NB4 (cell line): Measurements from ENCODE around the gene ANKRD11.

Experiments
- DNase-seq: peaks from one replicate; pipeline ENCODE4 v3.0.0; 2010; ENCODE audit warnings: low read depth
- H3K4me3 ChIP-seq: one replicate; pipeline ENCODE4 v1.5.1; 2011; ENCODE audit warnings: mild to moderate bottlenecking, low read depth, low read length, moderate library complexity
- MYC ChIP-seq: IDR thresholded peaks from 2 replicates; pipeline ENCODE4 v1.6.1; 2011; ENCODE audit warnings: low read depth, low read length
- POLR2A ChIP-seq: IDR thresholded peaks from 2 replicates; pipeline ENCODE4 v1.6.1; 2011; ENCODE audit warnings: mild to moderate bottlenecking; ENCODE audit not compliant: insufficient read length; ENCODE audit errors: extremely low read depth
- TF ChIP-seq, protein P1 (sequence below): IDR thresholded peaks from one replicate; pipeline ENCODE4 v1.5.1; 2012; ENCODE audit warnings: low read depth, low read length
- TF ChIP-seq, protein P2 (sequence below): IDR thresholded peaks from 2 replicates; pipeline ENCODE4 v1.6.1; 2011; ENCODE audit warnings: low read depth, low read length

ANKRD11 gene

DNA sequence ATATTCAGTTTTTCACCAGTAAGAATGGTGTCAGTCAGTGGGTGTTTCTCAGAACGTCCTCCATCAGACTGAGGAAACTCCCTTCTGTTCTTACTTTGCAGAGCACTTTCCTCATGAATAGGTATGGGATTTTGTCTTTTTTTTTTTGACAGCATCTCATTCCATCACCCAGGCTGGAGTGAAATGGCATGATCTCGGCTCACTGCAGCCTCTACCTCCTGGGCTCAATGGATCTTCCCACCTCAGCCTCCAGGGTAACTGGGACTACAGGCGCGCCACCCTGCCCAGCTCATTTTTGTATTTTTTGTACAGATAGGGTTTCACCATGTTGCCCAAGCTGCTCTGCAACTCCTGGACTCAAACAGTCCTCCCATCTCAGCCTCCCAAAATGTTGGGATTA, 142.6 kb downstream of the ANKRD11 start:
- no peak for DNase-seq
- H3K4me3 ChIP-seq, result no peak overlapping the region
- no peak for TF ChIP-seq MYC
- TF ChIP-seq, protein P1, sequence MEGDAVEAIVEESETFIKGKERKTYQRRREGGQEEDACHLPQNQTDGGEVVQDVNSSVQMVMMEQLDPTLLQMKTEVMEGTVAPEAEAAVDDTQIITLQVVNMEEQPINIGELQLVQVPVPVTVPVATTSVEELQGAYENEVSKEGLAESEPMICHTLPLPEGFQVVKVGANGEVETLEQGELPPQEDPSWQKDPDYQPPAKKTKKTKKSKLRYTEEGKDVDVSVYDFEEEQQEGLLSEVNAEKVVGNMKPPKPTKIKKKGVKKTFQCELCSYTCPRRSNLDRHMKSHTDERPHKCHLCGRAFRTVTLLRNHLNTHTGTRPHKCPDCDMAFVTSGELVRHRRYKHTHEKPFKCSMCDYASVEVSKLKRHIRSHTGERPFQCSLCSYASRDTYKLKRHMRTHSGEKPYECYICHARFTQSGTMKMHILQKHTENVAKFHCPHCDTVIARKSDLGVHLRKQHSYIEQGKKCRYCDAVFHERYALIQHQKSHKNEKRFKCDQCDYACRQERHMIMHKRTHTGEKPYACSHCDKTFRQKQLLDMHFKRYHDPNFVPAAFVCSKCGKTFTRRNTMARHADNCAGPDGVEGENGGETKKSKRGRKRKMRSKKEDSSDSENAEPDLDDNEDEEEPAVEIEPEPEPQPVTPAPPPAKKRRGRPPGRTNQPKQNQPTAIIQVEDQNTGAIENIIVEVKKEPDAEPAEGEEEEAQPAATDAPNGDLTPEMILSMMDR, result no peak
- TF ChIP-seq POLR2A, result no peak
- TF ChIP-seq, protein P2, sequence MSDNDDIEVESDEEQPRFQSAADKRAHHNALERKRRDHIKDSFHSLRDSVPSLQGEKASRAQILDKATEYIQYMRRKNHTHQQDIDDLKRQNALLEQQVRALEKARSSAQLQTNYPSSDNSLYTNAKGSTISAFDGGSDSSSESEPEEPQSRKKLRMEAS, result no peak

DNA sequence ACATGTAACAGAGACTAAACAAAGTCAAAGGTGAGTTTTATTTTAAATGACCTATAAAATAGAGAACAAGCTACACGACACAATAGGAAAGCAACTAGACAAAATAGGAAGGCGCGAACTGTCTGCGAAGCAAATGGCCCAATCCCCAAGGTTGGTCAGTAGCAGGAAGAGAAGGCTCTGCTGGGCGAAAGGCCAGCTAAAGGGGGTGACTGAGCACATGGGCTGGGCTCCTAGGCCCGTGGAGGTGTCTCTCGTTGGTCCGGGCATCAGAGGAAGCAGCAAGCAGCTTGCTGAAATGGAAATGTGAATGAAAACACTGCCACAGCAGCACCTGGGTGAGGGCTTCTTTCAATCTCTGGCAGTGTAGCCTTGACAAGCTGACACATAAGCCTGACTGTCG, 143.5 kb downstream of the ANKRD11 start:
- H3K4me3 ChIP-seq, result no peak overlapping the region
- no peak for DNase-seq
- TF ChIP-seq, protein P2, result no peak
- TF ChIP-seq, protein P1, result no peak

DNA sequence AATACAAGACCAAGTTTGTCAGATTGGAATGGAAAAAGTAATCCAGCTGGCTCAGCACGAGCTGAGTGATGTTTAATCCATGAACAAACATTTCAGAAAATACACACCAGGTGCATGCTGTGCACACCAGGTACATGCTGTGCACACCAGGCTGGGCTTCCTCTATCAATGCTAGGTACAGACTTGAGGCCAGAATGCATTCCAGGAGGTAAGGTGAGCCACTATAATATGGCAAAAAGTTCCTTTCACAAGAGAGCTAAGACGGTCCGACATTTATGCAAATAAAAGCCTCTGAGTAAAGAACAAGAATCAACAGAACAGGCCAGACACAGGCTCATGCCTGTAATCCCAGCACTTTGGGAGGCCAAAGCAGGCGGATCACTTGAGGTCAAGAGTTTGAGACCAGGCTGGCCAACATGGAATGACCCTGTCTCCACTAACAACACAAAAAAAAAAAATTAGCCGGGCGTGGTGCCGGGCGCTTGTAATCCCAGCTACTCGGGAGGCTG, 144.7 kb downstream of the ANKRD11 start:
- TF ChIP-seq, protein P1, result no peak
- no peak for DNase-seq
- H3K4me3 ChIP-seq, result no peak overlapping the region

DNA sequence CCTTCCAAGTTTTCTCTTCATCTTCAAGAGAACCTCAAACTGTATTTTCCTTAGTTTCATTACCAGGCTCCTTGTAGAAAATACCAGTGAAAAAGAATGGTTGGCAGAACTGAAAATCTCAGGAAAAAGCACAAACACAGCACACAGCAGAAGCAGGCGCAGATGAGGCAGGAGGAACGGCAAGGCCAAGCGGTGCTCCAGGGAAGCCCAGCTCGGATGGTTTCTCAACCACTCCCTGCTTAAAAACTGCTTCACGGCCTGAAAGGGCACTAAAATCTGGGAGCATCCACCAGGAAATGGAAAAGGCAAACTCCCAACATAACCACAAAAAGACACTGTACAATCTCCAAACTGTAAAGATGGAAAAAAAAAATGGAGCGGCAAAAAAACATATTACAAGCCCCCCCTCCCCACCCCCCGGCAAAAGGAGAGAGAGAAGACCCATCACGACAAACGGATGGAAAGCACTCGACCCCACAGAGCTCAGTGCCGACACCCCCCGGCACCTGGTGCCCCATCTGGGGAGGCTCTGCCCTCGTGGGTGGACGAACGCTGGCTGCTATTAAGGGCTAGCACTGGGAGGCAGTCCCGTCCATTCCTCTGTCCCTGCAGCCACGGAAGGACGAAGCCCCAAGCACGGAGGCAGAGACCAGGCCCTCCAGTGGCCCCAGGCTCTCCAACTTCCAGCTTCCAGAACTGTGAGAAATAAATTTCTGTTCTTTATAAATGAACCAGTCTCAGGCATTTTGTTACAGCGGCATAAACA, 145.3 kb downstream of the ANKRD11 start:
- TF ChIP-seq POLR2A (no peak), MYC (no peak)
- TF ChIP-seq, protein P2, result no peak
- TF ChIP-seq, protein P1, result no peak
- no peak overlapping the region for H3K4me3 ChIP-seq
- no peak for DNase-seq

DNA sequence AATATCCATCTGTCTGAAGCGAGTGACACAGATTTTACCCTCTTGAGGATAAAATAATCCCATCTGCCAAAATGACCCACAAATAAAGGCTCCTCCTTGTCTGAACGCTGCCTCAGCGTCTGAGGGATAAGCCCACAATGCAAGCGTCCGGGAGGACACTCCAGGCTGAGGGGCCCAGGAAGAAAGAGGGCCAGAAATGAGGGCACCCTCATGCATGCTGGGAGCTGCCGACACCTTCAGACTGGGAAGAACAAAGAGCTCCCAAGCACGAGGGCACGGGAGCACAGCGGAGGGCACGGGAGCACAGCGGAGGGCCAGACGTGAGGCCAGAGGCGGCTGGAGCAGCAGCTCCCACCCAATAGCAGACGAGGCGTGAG, 145.9 kb downstream of the ANKRD11 start:
- DNase-seq, result no peak
- TF ChIP-seq POLR2A, result no peak
- no peak for TF ChIP-seq MYC
- TF ChIP-seq, protein P2, result no peak
- TF ChIP-seq, protein P1, result no peak
- no peak overlapping the region for H3K4me3 ChIP-seq
